WERI-Rb-1 (cell line): ENCODE measurements around the gene PUSL1.

Source experiments
- DNase-seq: peaks from one replicate; pipeline ENCODE4 v3.0.0-alpha.2; 2020
- H3K27ac ChIP-seq: fragments of 250-450 bp; sonication (Bioruptor Pico); 2 replicates; pipeline ENCODE4 v1.5.1; 2020; ENCODE audit warnings: mild to moderate bottlenecking, moderate library complexity
- H3K27me3 ChIP-seq: fragments of 250-450 bp; sonication (Bioruptor Pico); 2 replicates; pipeline ENCODE4 v1.5.1; 2021; ENCODE audit warnings: mild to moderate bottlenecking, low read depth, moderate library complexity; ENCODE audit not compliant: insufficient read depth, severe bottlenecking
- H3K36me3 ChIP-seq: fragments of 250-450 bp; sonication (Bioruptor Pico); 2 replicates; pipeline ENCODE4 v1.5.1; 2020; ENCODE audit warnings: mild to moderate bottlenecking, moderate library complexity
- H3K4me3 ChIP-seq: 2 replicates; pipeline ENCODE4 v1.5.1; 2011; ENCODE audit warnings: low read depth, mild to moderate bottlenecking, control low read depth, low read length
- H3K9me3 ChIP-seq: fragments of 250-450 bp; sonication (Bioruptor Pico); 2 replicates; pipeline ENCODE4 v1.5.1; 2021; ENCODE audit warnings: mild to moderate bottlenecking, moderate library complexity; ENCODE audit not compliant: severe bottlenecking
- TF ChIP-seq, protein P1 (sequence below): IDR thresholded peaks from 2 replicates; pipeline ENCODE4 v1.5.1; 2011; ENCODE audit warnings: low read depth, mild to moderate bottlenecking, control low read depth, inconsistent platforms, low read length

Gene PUSL1

DNA sequence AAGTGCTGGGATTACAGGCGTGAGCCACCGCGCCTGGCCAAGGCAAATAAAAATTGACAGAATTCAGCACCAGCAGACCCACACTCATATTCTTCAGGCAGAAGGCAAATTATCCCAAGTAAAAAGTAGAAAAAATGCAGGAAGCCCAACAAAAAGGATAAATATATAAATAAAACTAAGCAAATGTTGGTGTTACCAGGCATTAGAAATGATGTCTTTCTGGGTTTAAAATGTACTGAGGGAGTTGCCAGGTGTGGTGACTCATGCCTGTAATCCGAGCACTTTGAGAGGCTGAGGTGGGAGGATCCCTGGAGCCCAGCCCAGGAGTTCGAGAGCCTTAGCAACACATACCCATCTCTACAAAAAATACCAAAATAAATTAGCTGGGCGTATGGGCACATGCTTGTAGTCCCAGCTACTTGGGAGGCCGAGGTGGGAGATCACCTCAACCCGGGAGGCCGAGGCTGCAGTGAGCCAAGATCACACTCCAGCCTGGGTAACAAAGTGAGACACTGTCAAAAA lies 9.8 kb downstream of the PUSL1 start:
- H3K36me3 ChIP-seq = peaks cover 88% of the 10 kb centered on the region
- H3K27me3 ChIP-seq = no peaks in the 10 kb centered on the region
- H3K4me3 ChIP-seq = no peak overlapping the region
- H3K9me3 ChIP-seq = no peaks in the 10 kb centered on the region
- TF ChIP-seq, protein P1, sequence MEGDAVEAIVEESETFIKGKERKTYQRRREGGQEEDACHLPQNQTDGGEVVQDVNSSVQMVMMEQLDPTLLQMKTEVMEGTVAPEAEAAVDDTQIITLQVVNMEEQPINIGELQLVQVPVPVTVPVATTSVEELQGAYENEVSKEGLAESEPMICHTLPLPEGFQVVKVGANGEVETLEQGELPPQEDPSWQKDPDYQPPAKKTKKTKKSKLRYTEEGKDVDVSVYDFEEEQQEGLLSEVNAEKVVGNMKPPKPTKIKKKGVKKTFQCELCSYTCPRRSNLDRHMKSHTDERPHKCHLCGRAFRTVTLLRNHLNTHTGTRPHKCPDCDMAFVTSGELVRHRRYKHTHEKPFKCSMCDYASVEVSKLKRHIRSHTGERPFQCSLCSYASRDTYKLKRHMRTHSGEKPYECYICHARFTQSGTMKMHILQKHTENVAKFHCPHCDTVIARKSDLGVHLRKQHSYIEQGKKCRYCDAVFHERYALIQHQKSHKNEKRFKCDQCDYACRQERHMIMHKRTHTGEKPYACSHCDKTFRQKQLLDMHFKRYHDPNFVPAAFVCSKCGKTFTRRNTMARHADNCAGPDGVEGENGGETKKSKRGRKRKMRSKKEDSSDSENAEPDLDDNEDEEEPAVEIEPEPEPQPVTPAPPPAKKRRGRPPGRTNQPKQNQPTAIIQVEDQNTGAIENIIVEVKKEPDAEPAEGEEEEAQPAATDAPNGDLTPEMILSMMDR = no peak
- no peak overlapping the region for H3K27ac ChIP-seq
- no peak for DNase-seq

DNA sequence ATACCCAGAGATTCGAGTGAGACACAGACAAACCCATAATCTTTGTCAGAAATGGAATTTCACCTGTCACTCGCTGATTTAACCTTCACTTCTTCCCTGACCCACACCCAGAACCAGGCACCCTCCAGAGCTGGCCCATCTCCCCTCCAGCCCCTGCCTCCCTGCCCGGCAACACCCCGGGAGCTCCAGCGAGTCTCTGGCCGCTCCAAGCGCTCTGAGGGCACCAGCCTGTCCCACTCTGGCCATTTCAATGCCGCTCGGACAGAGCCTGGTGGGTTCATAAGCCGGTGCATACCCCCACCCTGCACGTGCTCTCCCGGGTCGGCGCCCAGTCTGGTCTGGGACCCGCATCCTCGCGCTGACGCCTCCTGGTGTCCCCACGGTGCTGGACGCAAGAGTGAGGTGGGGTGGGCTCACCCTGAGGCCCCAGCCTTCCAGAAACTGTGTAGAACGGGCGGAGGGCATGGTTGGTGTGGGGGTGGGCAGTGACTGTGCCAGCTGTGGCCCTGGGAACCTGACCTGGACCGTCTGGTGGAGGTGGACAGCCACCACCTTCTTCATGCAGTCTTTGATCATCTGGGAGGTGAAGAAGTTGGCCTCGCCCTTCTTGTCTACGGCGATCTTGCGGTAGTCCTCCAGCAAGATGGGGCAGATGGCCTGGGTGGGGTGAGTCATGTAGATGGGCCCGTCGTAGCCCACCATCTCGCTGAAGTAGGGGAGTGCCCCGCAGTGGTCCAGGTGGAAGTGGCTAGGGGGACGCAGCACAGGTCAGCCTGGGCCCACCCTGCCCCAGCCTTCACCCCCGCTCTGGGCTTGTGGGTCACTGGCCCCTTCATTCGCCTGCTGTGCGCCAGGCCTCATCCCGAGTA lies 10.6 kb downstream of the PUSL1 start:
- H3K36me3 ChIP-seq = peaks cover 80% of the 10 kb centered on the region
- no peak for DNase-seq
- 0 out of 2 replicates have a peak overlapping the region, but pooled peaks have one; percentile 24 for H3K27ac ChIP-seq
- H3K9me3 ChIP-seq = no peaks in the 10 kb centered on the region
- TF ChIP-seq, protein P1 = no peak
- no peak overlapping the region for H3K4me3 ChIP-seq
- H3K27me3 ChIP-seq = no peaks in the 10 kb centered on the region

GRCh38 chr1:1319646-1319941 lies 11.2 kb downstream of the PUSL1 start:
- H3K27me3 ChIP-seq = no peaks in the 10 kb centered on the region
- no peaks in the 10 kb centered on the region for H3K9me3 ChIP-seq
- TF ChIP-seq, protein P1 = no peak
- no peak for DNase-seq
- no peak overlapping the region for H3K27ac ChIP-seq
- peaks cover 77% of the 10 kb centered on the region for H3K36me3 ChIP-seq
- H3K4me3 ChIP-seq = no peak overlapping the region

- Histone ChIP-seq H3K27me3 (no peaks in the 10 kb centered on the region), H3K4me3 (no peak overlapping the region), H3K36me3 (peaks cover 68% of the 10 kb centered on the region), H3K27ac (no peak overlapping the region), H3K9me3 (no peaks in the 10 kb centered on the region)
- DNase-seq = no peak
- TF ChIP-seq, protein P1 = no peak
Observed at GRCh38 chr1:1320666-1321448, 12.5 kb downstream of the PUSL1 start.

DNA sequence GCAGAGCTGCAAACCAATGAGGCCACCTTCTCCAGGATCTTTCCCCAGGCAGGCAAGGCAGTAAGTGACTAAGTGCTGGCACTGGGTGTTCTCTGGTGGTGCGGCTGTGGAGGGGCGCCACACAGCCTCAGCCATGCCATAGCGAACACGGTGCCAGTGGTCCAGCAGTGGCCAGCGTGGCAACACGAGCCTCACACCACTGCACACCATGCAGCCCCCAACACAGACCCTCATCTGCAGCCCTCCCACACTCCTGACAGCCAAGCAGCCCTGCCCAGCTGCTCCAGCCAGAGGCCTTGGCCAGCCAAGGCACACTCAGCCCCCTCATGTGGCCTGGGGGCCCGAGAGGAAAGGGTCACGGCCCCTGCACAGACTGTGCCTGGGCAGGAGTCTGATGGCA lies 13.1 kb downstream of the PUSL1 start:
- TF ChIP-seq, protein P1 = no peak
- no peak for DNase-seq
- Histone ChIP-seq H3K9me3 (no peaks in the 10 kb centered on the region), H3K4me3 (no peak overlapping the region), H3K36me3 (peaks cover 62% of the 10 kb centered on the region), H3K27me3 (no peaks in the 10 kb centered on the region), H3K27ac (no peak overlapping the region)
